Body of pancreas (tissue), 4 donors: ENCODE measurements around the gene VIPR1. TPM values are rescaled to one million over a fixed set of nuclear protein-coding genes. Genes with fewer than 3 reads are reported as not detected.

Source experiments
- ATAC-seq: fragments of 150-250 bp; one replicate; pipeline ENCODE4 v1.9.1; 2016
- DNase-seq, 4 donors: peaks; one replicate each; pipeline ENCODE4 v3.0.0-alpha.2; 2019
- H3K27ac ChIP-seq, 4 donors: fragments of 200-600 bp; sonication (generic); 1 replicate in 3 of 4; 2 replicates in 1 of 4; pipeline versions ENCODE4 v1.5.1 to v1.6.1; 2016 to 2019; ENCODE audit warnings: mild to moderate bottlenecking in 1 of 4, mixed read lengths in 1 of 4, moderate library complexity in 1 of 4
- H3K27me3 ChIP-seq, 2 donors: fragments of 200-600 bp; sonication (generic); one replicate each; pipeline ENCODE4 v1.6.0; 2016; ENCODE audit warnings: mild to moderate bottlenecking in 1 of 2
- H3K36me3 ChIP-seq, 2 donors: fragments of 200-600 bp; sonication (generic); replicated peaks in 1 of 2; 2 replicates each; pipeline ENCODE4 v1.5.1; 2016; ENCODE audit warnings: low read depth in 2 of 2; ENCODE audit not compliant: insufficient read depth in 1 of 2
- H3K4me1 ChIP-seq: fragments of 200-600 bp; sonication (generic); one replicate; pipeline ENCODE4 v1.6.0; 2016
- H3K4me3 ChIP-seq, 2 donors: fragments of 200-600 bp; sonication (generic); 1 replicate in 1 of 2; 2 replicates in 1 of 2; pipeline ENCODE4 v1.5.1; 2016 to 2019
- H3K9me3 ChIP-seq, 3 donors: fragments of 200-600 bp; sonication (generic); 1 replicate in 2 of 3; 2 replicates in 1 of 3; pipeline ENCODE4 v1.5.1; 2016
- POLR2A ChIP-seq, 3 donors: fragments of 450-650 bp; IDR thresholded peaks; one replicate each; pipeline ENCODE4 v1.6.1; 2016; ENCODE audit warnings: antibody characterized with exemption in 3 of 3, mild to moderate bottlenecking in 2 of 3
- WGBS, 2 donors: methylation state at CpG; one replicate each; pipeline ENCODE4 v1.1.5; 2017; 5-methylcytosine and 5-hydroxymethylcytosine counted together
- intact Hi-C: fragments of 100-400 bp; cut with DNase I; formaldehyde crosslinking; loops from one replicate; pipeline ENCODE4 v1.15.1; 2023
- total RNA-seq, 2 donors: library from RNA; depleted of rRNA; stranded (reverse); fragments of >200 nt; gene quantifications; one replicate each; pipeline ENCODE4 v1.1.0, GENCODE V29; 2016
- TF ChIP-seq, protein P1 (sequence below), 7 experiments: fragments of 450-650 bp in 4 of 7; fragments of 200-600 bp in 3 of 7; sonication (generic) in 3 of 7; IDR thresholded peaks; one replicate each; pipeline ENCODE4 v1.5.1; 2016 to 2019; ENCODE audit warnings: antibody characterized with exemption in 7 of 7

Gene VIPR1
- total RNA-seq, 2 donors from 2014 or later: 0.99 to 10.6 TPM

DNA sequence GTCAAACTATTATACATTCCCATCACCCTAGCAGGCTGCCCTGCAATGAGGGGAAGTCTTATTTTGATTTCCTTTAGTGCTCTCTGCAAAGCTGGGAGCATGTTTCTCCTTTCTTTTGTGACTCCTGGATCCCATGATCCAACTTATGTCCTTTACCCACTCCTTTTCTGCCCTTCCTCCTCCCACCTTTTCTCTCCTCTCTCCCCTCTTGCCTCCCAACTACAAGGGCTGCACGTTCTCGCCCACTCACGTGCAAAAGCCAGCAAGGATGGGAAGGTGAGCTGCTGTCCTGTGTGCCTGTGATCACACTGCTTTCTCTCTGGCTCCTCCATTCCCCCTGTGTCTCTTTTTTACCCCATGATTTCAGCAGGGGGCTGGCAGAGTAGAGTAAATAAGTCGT lies 6.1 kb downstream of the VIPR1 start:
- Histone ChIP-seq H3K27me3 (no peaks in the 10 kb centered on the region), H3K4me3 (no peak overlapping the region), H3K4me1 (peaks cover 12% of the 10 kb centered on the region), H3K36me3 (no peaks in the 10 kb centered on the region), H3K9me3 (no peaks in the 10 kb centered on the region), H3K27ac (no peak overlapping the region)
- no peak for ATAC-seq
- TF ChIP-seq POLR2A (IDR thresholded peaks at IDR 0.05): no peak
- TF ChIP-seq, protein P1, sequence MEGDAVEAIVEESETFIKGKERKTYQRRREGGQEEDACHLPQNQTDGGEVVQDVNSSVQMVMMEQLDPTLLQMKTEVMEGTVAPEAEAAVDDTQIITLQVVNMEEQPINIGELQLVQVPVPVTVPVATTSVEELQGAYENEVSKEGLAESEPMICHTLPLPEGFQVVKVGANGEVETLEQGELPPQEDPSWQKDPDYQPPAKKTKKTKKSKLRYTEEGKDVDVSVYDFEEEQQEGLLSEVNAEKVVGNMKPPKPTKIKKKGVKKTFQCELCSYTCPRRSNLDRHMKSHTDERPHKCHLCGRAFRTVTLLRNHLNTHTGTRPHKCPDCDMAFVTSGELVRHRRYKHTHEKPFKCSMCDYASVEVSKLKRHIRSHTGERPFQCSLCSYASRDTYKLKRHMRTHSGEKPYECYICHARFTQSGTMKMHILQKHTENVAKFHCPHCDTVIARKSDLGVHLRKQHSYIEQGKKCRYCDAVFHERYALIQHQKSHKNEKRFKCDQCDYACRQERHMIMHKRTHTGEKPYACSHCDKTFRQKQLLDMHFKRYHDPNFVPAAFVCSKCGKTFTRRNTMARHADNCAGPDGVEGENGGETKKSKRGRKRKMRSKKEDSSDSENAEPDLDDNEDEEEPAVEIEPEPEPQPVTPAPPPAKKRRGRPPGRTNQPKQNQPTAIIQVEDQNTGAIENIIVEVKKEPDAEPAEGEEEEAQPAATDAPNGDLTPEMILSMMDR (IDR thresholded peaks at IDR 0.05): no peak
- no peak for DNase-seq
- 69 to 72% methylated on average over 4 of the region's 4 CpGs for WGBS, 2 donors
- intact Hi-C loops: no loop called here

DNA sequence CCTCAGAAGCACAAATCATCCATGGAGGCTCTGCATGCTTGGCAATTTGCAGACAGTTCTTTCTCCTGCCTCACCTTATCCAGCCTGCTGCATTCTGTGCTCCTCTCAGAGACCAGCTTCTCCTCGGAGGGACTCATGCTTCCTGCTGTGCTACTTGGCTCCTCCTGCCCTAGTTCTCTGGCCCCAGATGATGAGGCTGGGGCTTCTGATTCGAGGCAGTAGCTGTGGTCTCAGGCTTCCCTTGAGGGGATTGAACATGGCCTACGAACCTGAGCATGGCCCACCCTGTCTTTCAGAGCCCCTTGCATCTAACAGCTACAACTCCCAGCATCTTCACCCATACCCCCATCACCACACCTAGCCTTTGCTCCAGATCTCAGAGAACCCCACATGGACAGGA lies 6.7 kb downstream of the VIPR1 start:
- 62 to 65% methylated on average over 3 of the region's 3 CpGs for WGBS, 2 donors
- Histone ChIP-seq H3K27ac (no peak overlapping the region), H3K4me1 (peaks cover 12% of the 10 kb centered on the region), H3K9me3 (no peaks in the 10 kb centered on the region), H3K4me3 (no peak overlapping the region), H3K27me3 (no peaks in the 10 kb centered on the region), H3K36me3 (no peaks in the 10 kb centered on the region)
- no peak for ATAC-seq
- TF ChIP-seq, protein P1 (IDR thresholded peaks at IDR 0.05): no peak
- no peak for TF ChIP-seq POLR2A (IDR thresholded peaks at IDR 0.05)
- intact Hi-C loops: no loop called here
- no peak for DNase-seq

DNA sequence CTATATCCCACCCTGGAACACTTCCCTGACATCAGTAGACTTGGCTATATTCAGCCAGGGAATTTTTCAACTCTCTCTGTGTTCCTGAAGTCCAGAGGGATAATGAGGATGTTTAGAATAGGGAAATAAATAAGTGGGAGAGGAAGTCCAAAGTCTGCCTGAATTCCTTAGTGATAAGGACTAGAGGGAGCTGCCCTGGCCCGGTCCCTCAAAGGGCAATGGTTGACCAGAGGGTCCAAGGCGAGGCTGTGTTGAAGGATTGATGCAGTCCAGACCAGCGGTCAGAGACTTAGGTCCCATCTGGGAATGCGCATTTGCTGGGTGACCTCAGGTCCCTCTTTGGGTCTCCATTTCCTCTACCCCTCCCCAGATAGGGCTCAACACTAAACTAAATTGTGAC lies 7.9 kb downstream of the VIPR1 start:
- Histone ChIP-seq H3K9me3 (no peaks in the 10 kb centered on the region), H3K36me3 (no peaks in the 10 kb centered on the region), H3K27me3 (no peaks in the 10 kb centered on the region), H3K4me1 (peaks cover 12% of the 10 kb centered on the region), H3K4me3 (no peak overlapping the region), H3K27ac (no peak overlapping the region)
- DNase-seq: no peak
- intact Hi-C loops: no loop called here
- no peak for ATAC-seq
- 73 to 78% methylated on average over 4 of the region's 4 CpGs for WGBS, 2 donors
- TF ChIP-seq POLR2A (IDR thresholded peaks at IDR 0.05): no peak
- TF ChIP-seq, protein P1 (IDR thresholded peaks at IDR 0.05): no peak

DNA sequence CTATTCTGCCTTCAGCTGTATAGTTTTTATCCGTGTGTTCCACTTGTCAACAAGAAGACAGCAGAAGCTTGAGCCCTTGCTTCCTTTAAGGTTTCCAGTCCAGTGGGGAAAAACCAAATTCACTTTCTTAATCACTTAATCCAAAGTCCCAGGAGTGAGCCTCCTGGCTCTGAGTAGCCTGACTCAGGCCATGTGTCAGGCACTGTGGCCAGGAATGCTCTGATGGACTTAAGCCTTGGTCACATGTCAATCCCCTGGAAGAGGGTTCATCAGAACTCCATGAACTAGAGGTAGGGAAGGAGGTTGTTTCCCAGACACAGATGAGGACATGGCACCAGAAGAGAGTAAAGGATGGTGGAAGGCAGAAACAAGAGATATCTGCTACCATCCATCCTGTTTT lies 8.8 kb downstream of the VIPR1 start:
- 89 to 92% methylated on average over 1 of the region's 1 CpG for WGBS, 2 donors
- DNase-seq (no peak), ATAC-seq (no peak)
- H3K4me1 ChIP-seq: peaks cover 12% of the 10 kb centered on the region
- intact Hi-C loops: no loop called here
- no peaks in the 10 kb centered on the region for H3K9me3 ChIP-seq
- no peak overlapping the region for H3K4me3 ChIP-seq
- no peak overlapping the region for H3K27ac ChIP-seq
- H3K36me3 ChIP-seq: no peaks in the 10 kb centered on the region
- TF ChIP-seq, protein P1 (IDR thresholded peaks at IDR 0.05): no peak
- no peak for TF ChIP-seq POLR2A (IDR thresholded peaks at IDR 0.05)
- H3K27me3 ChIP-seq: no peaks in the 10 kb centered on the region

DNA sequence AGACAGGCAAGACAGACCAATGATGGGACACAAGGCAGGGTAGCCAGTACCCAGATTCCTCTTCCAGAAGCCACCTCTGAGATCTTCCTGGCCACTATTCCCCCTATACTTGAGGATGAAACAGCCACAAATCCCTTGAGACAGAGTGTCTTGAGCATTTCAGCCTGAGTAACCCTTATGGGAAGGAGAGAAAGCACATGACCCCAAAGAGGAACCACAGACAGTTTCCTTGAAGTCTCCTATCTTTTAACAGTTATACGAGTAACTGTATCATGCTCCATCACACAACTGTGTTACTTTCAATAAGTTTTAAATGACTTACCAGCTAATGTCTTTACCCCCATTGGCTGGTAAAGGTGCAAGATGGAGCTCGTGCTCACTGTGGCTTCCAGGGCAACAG lies 9.3 kb downstream of the VIPR1 start:
- Histone ChIP-seq H3K27ac (no peak overlapping the region), H3K36me3 (no peaks in the 10 kb centered on the region), H3K4me3 (no peak overlapping the region), H3K9me3 (no peaks in the 10 kb centered on the region), H3K27me3 (no peaks in the 10 kb centered on the region), H3K4me1 (peaks cover 12% of the 10 kb centered on the region)
- no peak for DNase-seq
- WGBS, 2 donors: 62 to 71% methylated on average over 2 of the region's 2 CpGs
- ATAC-seq: no peak
- TF ChIP-seq, protein P1 (IDR thresholded peaks at IDR 0.05): no peak
- intact Hi-C loops: no loop called here
